HCT116 (cell line): Measurements from ENCODE around the gene CYP1A2. TPM values are rescaled to one million over a fixed set of nuclear protein-coding genes. Genes with fewer than 3 reads are reported as not detected.

Experiments used
- ATAC-seq: fragments of 200-7000 bp; cut with Tn5 transposase; 2 replicates; pipeline ENCODE4 v1.9.1; 2020; ENCODE audit warnings: mild to moderate bottlenecking, moderate library complexity
- BruUV-seq: library from RNA; stranded (reverse); fragments of 400-500 nt; replicated peaks from 2 replicates; lab custom pipeline; 2021; lab: Mats Ljungman, UMichigan
- CTCF ChIA-PET: fragments of 300-600 bp; sonication (Branson Sonifier 250); formaldehyde crosslinking; loops from one replicate; lab custom pipeline; 2021; ENCODE audit warnings: antibody characterized with exemption; lab: Charles Lee
- POLR2A ChIA-PET: fragments of 300-600, 350-600 bp; sonication (Branson Sonifier 250); formaldehyde crosslinking; loops from one replicate; lab custom pipeline; 2021; ENCODE audit warnings: antibody characterized with exemption; lab: Charles Lee
- RAD21 ChIA-PET, 2 experiments: fragments of 300-600 bp; sonication (Branson Sonifier 250); formaldehyde crosslinking; loops; one replicate each; lab custom pipeline; 2023; ENCODE audit warnings: low total read pairs in 2 of 2; ENCODE audit not compliant: uncharacterized antibody in 2 of 2, unreplicated experiment in 2 of 2, low non-redundant PET in 1 of 2; lab: Charles Lee
- DNase-seq: peaks from one replicate; pipeline ENCODE4 v3.0.0-alpha.2; 2010; ENCODE audit warnings: low read depth, low spot score
- H2AFZ ChIP-seq: fragments of 200-600 bp; shearing (Covaris generic), sonication (generic); 2 replicates; pipeline ENCODE4 v1.6.1; 2017; ENCODE audit warnings: low read depth, mixed run types, mixed read lengths, antibody characterized with exemption, low read length; ENCODE audit not compliant: poor library complexity, severe bottlenecking
- H3K27ac ChIP-seq: 2 replicates; pipeline ENCODE4 v1.5.1; 2012; ENCODE audit warnings: low read depth, low read length
- H3K27me3 ChIP-seq: fragments of 200-600 bp; sonication (generic); 2 replicates; pipeline ENCODE4 v1.6.1; 2016; ENCODE audit warnings: mixed run types, low read length, mixed read lengths; ENCODE audit not compliant: insufficient read depth
- H3K36me3 ChIP-seq, 2 experiments: fragments of 200-500 bp in 1 of 2; fragments of 200-600 bp in 1 of 2; sonication (Bioruptor generic) in 1 of 2; sonication (generic) in 1 of 2; 2 replicates each; pipeline versions ENCODE4 v1.5.1 to v1.6.1; 2014 to 2016; ENCODE audit warnings: low read length in 2 of 2, inconsistent platforms in 1 of 2, mixed read lengths in 1 of 2, mixed run types in 1 of 2; ENCODE audit not compliant: insufficient read depth in 2 of 2, control insufficient read depth in 1 of 2
- H3K4me1 ChIP-seq, 2 experiments: fragments of 200-600 bp in 1 of 2; sonication (generic) in 1 of 2; 2 replicates each; pipeline versions ENCODE4 v1.5.1 to v1.6.1; 2012 to 2017; ENCODE audit warnings: low read length in 2 of 2, inconsistent platforms in 1 of 2, mild to moderate bottlenecking in 1 of 2, mixed read lengths in 1 of 2, mixed run types in 1 of 2, moderate library complexity in 1 of 2; ENCODE audit not compliant: insufficient read depth in 2 of 2, control insufficient read depth in 1 of 2
- H3K4me2 ChIP-seq: fragments of 200-600 bp; sonication (generic); 2 replicates; pipeline ENCODE4 v1.6.1; 2017; ENCODE audit warnings: mixed run types, low read length, mixed read lengths
- H3K4me3 ChIP-seq, 2 experiments: fragments of 200-600 bp in 1 of 2; sonication (generic) in 1 of 2; replicated peaks in 1 of 2; 2 replicates each; pipeline ENCODE4 v1.5.1; 2011 to 2016; ENCODE audit warnings: low read length in 2 of 2, control low read depth in 1 of 2, low read depth in 1 of 2, mild to moderate bottlenecking in 1 of 2, mixed read lengths in 1 of 2, mixed run types in 1 of 2
- H3K79me2 ChIP-seq: fragments of 200-600 bp; sonication (generic); 2 replicates; pipeline ENCODE4 v1.6.1; 2017; ENCODE audit warnings: mild to moderate bottlenecking, mixed run types, low read length, moderate library complexity, mixed read lengths; ENCODE audit not compliant: insufficient read depth
- H3K9ac ChIP-seq: fragments of 200-600 bp; sonication (generic); 2 replicates; pipeline ENCODE4 v1.6.1; 2016; ENCODE audit warnings: low read length, mixed read lengths
- H3K9me2 ChIP-seq: fragments of 200-600 bp; sonication (generic), shearing (Covaris generic); 2 replicates; pipeline ENCODE4 v1.6.1; 2017; ENCODE audit warnings: mixed run types, mild to moderate bottlenecking, moderate library complexity; ENCODE audit not compliant: insufficient read depth
- H3K9me3 ChIP-seq, 2 experiments: fragments of 200-500 bp in 1 of 2; fragments of 200-600 bp in 1 of 2; sonication (Bioruptor generic) in 1 of 2; sonication (generic) in 1 of 2; 2 replicates each; pipeline ENCODE4 v1.6.1; 2014 to 2017; ENCODE audit warnings: low read length in 2 of 2, mixed read lengths in 2 of 2, inconsistent platforms in 1 of 2, low read depth in 1 of 2, mild to moderate bottlenecking in 1 of 2, mixed run types in 1 of 2, moderate library complexity in 1 of 2; ENCODE audit not compliant: control insufficient read depth in 1 of 2, insufficient read depth in 1 of 2
- H4K20me1 ChIP-seq: fragments of 200-600 bp; sonication (generic), shearing (Covaris generic); 2 replicates; pipeline ENCODE4 v1.6.1; 2017; ENCODE audit warnings: mixed run types, mild to moderate bottlenecking, moderate library complexity; ENCODE audit not compliant: insufficient read depth
- CBX3 ChIP-seq: IDR thresholded peaks from 2 replicates; pipeline ENCODE4 v1.6.1; 2012; ENCODE audit warnings: low read depth
- CEBPB ChIP-seq: IDR thresholded peaks from 2 replicates; pipeline ENCODE4 v1.6.1; 2012; ENCODE audit warnings: low read depth
- EGR1 ChIP-seq: IDR thresholded peaks from 2 replicates; pipeline ENCODE4 v1.6.1; 2012; ENCODE audit warnings: low read depth
- ELF1 ChIP-seq: IDR thresholded peaks from 2 replicates; pipeline ENCODE4 v1.6.1; 2012; ENCODE audit warnings: low read depth, borderline replicate concordance
- FOSL1 ChIP-seq: IDR thresholded peaks from 2 replicates; pipeline ENCODE4 v1.6.1; 2012; ENCODE audit warnings: low read depth
- JUND ChIP-seq: IDR thresholded peaks from 2 replicates; pipeline ENCODE4 v1.6.1; 2012
- POLR2A ChIP-seq: IDR thresholded peaks from 2 replicates; pipeline ENCODE4 v1.7.0; 2011; ENCODE audit warnings: borderline replicate concordance; ENCODE audit not compliant: insufficient read depth, insufficient read length; ENCODE audit errors: extremely low read depth
- POLR2AphosphoS5 ChIP-seq: IDR thresholded peaks from 2 replicates; pipeline ENCODE4 v1.6.1; 2011; ENCODE audit warnings: mild to moderate bottlenecking, low read depth, low read length, moderate library complexity
- RAD21 ChIP-seq: IDR thresholded peaks from 2 replicates; pipeline ENCODE4 v1.6.1; 2012; ENCODE audit warnings: low read depth, mild to moderate bottlenecking
- REST ChIP-seq: IDR thresholded peaks from 2 replicates; pipeline ENCODE4 v1.6.1; 2012; ENCODE audit warnings: low read depth
- SIN3A ChIP-seq: IDR thresholded peaks from 2 replicates; pipeline ENCODE4 v1.6.1; 2012; ENCODE audit warnings: low read depth
- SP1 ChIP-seq: IDR thresholded peaks from 2 replicates; pipeline ENCODE4 v1.6.1; 2012; ENCODE audit warnings: low read depth
- SRF ChIP-seq: IDR thresholded peaks from 2 replicates; pipeline ENCODE4 v1.6.1; 2012; ENCODE audit warnings: low read depth
- TCF7L2 ChIP-seq: IDR thresholded peaks from 2 replicates; pipeline ENCODE4 v1.7.0; 2011; ENCODE audit warnings: borderline replicate concordance, inconsistent platforms; ENCODE audit not compliant: insufficient read depth, insufficient read length; ENCODE audit errors: extremely low read depth
- ZNF274 ChIP-seq: fragments of 200-500 bp; sonication (Bioruptor generic); IDR thresholded peaks from 2 replicates; pipeline ENCODE4 v1.6.1; 2014; ENCODE audit warnings: mild to moderate bottlenecking, low read depth, low read length, inconsistent platforms
- intact Hi-C: fragments of 100-400 bp; cut with micrococcal nuclease; formaldehyde crosslinking; loops from 2 replicates; pipeline ENCODE4 v1.10.0; 2022
- total RNA-seq: library from RNA; stranded (reverse); gene quantifications from one replicate; pipeline ENCODE4 v1.2.1, GENCODE V29; 2021; ENCODE audit not compliant: unreplicated experiment
- TF ChIP-seq, protein P1 (sequence below): IDR thresholded peaks from 2 replicates; pipeline ENCODE4 v1.6.1; 2011; ENCODE audit warnings: mild to moderate bottlenecking, low read length, moderate library complexity; ENCODE audit not compliant: insufficient replicate concordance; ENCODE audit errors: extremely low read depth

The CYP1A2 gene
- total RNA-seq, 1 experiment from 2014 or later, result not detected

DNA sequence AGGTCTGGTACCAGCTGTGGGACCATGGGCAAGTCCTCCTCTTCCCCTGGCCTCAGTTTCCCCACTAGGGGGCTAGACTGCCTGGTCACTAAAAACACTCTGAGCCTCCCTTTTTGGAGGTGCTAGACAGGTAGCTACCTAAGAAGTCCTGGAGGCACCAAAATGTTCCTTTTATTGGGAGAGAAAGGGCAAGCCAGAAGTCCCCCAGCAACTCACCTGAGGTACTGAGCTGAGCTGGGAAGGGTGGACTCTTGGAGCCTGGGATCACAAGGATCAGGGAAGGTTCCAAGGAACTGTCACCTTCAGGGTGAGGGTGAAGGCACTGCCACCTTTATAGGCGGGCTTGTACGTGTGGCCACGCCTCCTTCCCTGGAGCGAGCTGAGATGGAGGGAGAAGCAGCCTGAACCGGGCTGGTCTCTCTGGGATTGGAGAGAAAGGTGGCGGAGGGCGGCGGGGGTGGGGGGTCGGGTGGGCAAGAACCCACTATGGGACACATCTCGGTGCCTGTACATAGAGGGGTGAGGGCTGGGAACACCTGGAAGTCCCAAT, 23.3 kb upstream of the CYP1A2 start, which contains the start of gene CYP1A1:
TSS of gene CYP1A1 (minus strand) at position 304 of the 550 bp plus-strand sequence. CDS start 2,431 bp downstream, outside the sequence.
- ChIA-PET POLR2A (interaction anchor here (2.5 kb wide), 1 partner anchor 35 kb away, joined by 10 read pairs; no protein-coding TSS in a partner anchor), CTCF (interaction anchor here (0.6 to 1.5 kb wide), 5 partner anchors 43 to 343 kb away, joined by 3 to 4 read pairs (median 3); no protein-coding TSS in a partner anchor)
- Histone ChIP-seq H3K9me2 (no peaks in the 10 kb centered on the region), H3K4me2 (peak within 1 kb of the TSS; percentile 100), H3K36me3 (no peaks in the 10 kb centered on the region), H3K79me2 (no peaks in the 10 kb centered on the region), H3K4me1 (peaks cover 22 to 39% of the 10 kb centered on the region in 2 experiments), H2AFZ (no peak within 1 kb of the TSS), H4K20me1 (no peaks in the 10 kb centered on the region), H3K27me3 (no peaks in the 10 kb centered on the region), H3K9me3 (no peaks in the 10 kb centered on the region), H3K4me3 (peak within 1 kb of the TSS; percentile 64 to 71)
- peak; percentile 82 for ATAC-seq
- TF ChIP-seq CBX3, result no peak
- TF ChIP-seq CEBPB, result no peak
- TF ChIP-seq ELF1, result no peak
- no peak for TF ChIP-seq SIN3A
- no peak for TF ChIP-seq RAD21
- no peak for TF ChIP-seq POLR2A
- no peak for TF ChIP-seq ZNF274
- no peak for TF ChIP-seq SRF
- no peak for TF ChIP-seq JUND
- peak; percentile 52 for TF ChIP-seq SP1
- no peak for TF ChIP-seq EGR1
- TF ChIP-seq FOSL1, result no peak
- no peak for TF ChIP-seq REST
- TF ChIP-seq TCF7L2, result no peak
- peak; percentile 28; the same call in 1 of the 2 replicates for TF ChIP-seq POLR2AphosphoS5
- TF ChIP-seq, protein P1, sequence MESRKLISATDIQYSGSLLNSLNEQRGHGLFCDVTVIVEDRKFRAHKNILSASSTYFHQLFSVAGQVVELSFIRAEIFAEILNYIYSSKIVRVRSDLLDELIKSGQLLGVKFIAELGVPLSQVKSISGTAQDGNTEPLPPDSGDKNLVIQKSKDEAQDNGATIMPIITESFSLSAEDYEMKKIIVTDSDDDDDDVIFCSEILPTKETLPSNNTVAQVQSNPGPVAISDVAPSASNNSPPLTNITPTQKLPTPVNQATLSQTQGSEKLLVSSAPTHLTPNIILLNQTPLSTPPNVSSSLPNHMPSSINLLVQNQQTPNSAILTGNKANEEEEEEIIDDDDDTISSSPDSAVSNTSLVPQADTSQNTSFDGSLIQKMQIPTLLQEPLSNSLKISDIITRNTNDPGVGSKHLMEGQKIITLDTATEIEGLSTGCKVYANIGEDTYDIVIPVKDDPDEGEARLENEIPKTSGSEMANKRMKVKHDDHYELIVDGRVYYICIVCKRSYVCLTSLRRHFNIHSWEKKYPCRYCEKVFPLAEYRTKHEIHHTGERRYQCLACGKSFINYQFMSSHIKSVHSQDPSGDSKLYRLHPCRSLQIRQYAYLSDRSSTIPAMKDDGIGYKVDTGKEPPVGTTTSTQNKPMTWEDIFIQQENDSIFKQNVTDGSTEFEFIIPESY, result no peak
- TF ChIP-seq, all 23 proteins: peak for 2
- intact Hi-C loops, result no loop called here
- BruUV-seq, result no TSS peak
- RAD21 ChIA-PET, result interaction anchor here in 1 of 2 experiments (0.6 kb wide), 1 partner anchor 61 kb away, joined by 3 read pairs; no protein-coding TSS in a partner anchor
- peak within 1 kb of the TSS; percentile 68 for H3K9ac ChIP-seq
- peak within 1 kb of the TSS; percentile 74 for H3K27ac ChIP-seq
- no peak for DNase-seq
